NB4 (cell line): ENCODE measurements around the gene LMBR1L.

Experiments
- CTCF ChIP-seq: IDR thresholded peaks from one replicate; pipeline ENCODE4 v1.5.1; 2012; ENCODE audit warnings: low read depth, low read length
- MYC ChIP-seq: IDR thresholded peaks from 2 replicates; pipeline ENCODE4 v1.6.1; 2011; ENCODE audit warnings: low read depth, low read length
- POLR2A ChIP-seq: IDR thresholded peaks from 2 replicates; pipeline ENCODE4 v1.6.1; 2011; ENCODE audit warnings: mild to moderate bottlenecking; ENCODE audit not compliant: insufficient read length; ENCODE audit errors: extremely low read depth

DNA sequence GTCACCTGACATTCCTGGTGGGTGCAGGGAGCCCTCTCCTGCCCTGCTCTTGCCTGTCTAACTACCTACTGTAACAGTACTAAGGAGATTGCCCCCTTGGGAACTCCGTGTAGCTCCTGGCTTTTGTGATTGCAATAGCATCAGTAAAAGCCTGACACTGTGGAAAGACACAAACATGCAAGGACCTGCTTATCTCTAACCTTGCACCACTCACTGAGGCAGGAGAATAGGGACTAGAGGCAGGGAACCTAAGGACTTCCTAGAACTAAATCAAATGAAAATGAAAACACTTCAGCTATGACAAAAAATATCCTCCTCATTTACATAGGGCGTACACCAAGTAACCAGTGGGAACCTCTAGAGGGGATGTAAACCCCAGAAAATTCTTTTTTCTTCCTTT lies 49.8 kb upstream of the LMBR1L start:
- TF ChIP-seq POLR2A: no peak
- TF ChIP-seq CTCF: no peak
- TF ChIP-seq MYC: no peak
